GM10248 (cell line): ENCODE data around the gene C11orf91.

Source experiments
- CTCF ChIA-PET: fragments of 300-600 bp; sonication (Branson Sonifier 250); formaldehyde crosslinking; extraction: SDS; loops from one replicate; lab custom pipeline; 2021; ENCODE audit warnings: antibody characterized with exemption; lab: Yijun Ruan, JAX
- POLR2A ChIA-PET: fragments of 350-650 bp; sonication (Branson Sonifier 250); formaldehyde crosslinking; extraction: SDS; loops from one replicate; lab custom pipeline; 2020; ENCODE audit warnings: antibody characterized with exemption; lab: Yijun Ruan, JAX
- DNase-seq: peaks from one replicate; pipeline ENCODE4 v3.0.0; 2012; ENCODE audit errors: extremely low spot score
- CTCF ChIP-seq: IDR thresholded peaks from 2 replicates; pipeline ENCODE4 v1.5.1; 2012; ENCODE audit warnings: mild to moderate bottlenecking, low read depth; ENCODE audit errors: extremely low read depth, missing control alignments, control extremely low read depth

The C11orf91 gene

GRCh38 chr11:33722590-33723234 is 22.1 kb upstream of the C11orf91 start:
- no peak for TF ChIP-seq CTCF
- ChIA-PET CTCF (interaction anchor here (15.2 kb wide), 1 partner anchor 16 kb away, joined by 265 read pairs; the partner anchor contains the start of gene CD59), POLR2A (no interaction called here)
- peak; percentile 72 for DNase-seq

- ChIA-PET POLR2A (no interaction called here), CTCF (interaction anchor here (15.2 kb wide), 1 partner anchor 17 kb away, joined by 265 read pairs; the partner anchor contains the start of gene CD59)
- no peak for DNase-seq
- no peak for TF ChIP-seq CTCF
These were observed 21.4 kb upstream of the C11orf91 start for GRCh38 chr11:33721984-33722383.

GRCh38 chr11:33721426-33721825 is 20.8 kb upstream of the C11orf91 start:
- no peak for TF ChIP-seq CTCF
- DNase-seq, result no peak
- CTCF ChIA-PET, result interaction anchor here (15.2 kb wide), 1 partner anchor 18 kb away, joined by 265 read pairs; the partner anchor contains the start of gene CD59
- POLR2A ChIA-PET, result no interaction called here

GRCh38 chr11:33719587-33719986 is 19.0 kb upstream of the C11orf91 start:
- POLR2A ChIA-PET, result no interaction called here
- DNase-seq, result no peak
- CTCF ChIA-PET, result interaction anchor here (1.3 to 15.2 kb wide), 4 partner anchors 8 to 25 kb away, joined by 4 to 265 read pairs (median 5); partner anchors contain the start of gene CD59
- no peak for TF ChIP-seq CTCF

- no peak for TF ChIP-seq CTCF
- ChIA-PET CTCF (interaction anchor here (3.5 to 15.2 kb wide), 3 partner anchors 15 to 48 kb away, joined by 8 to 265 read pairs (median 36); partner anchors contain the start of gene CD59), POLR2A (no interaction called here)
- no peak for DNase-seq
These were observed 17.8 kb upstream of the C11orf91 start for GRCh38 chr11:33718440-33718839.

GRCh38 chr11:33716243-33716642 is 15.6 kb upstream of the C11orf91 start:
- ChIA-PET CTCF (interaction anchor here (0.8 to 15.2 kb wide), 16 partner anchors 9 to 354 kb away, joined by 3 to 265 read pairs (median 6); partner anchors contain the start of gene CD59), POLR2A (no interaction called here)
- no peak for DNase-seq
- peak; percentile 63 for TF ChIP-seq CTCF
